ENCODE data around the gene CDH3. TPM values are rescaled to one million over a fixed set of nuclear protein-coding genes. Genes with fewer than 3 reads are reported as not detected.
A peak's percentile ranks its signal among the peaks of the same experiment; 100 is the strongest.

Gene CDH3
- total and polyA plus RNA-seq, 2 of the 13 experiments (the other 11 are each of a cell fraction or from before 2014, with no cell fraction given): 0.11 TPM; not detected in 1

- TF ChIP-seq ZNF430 (CRISPR knock-in tag; IDR thresholded peaks at IDR 0.05) (peak; percentile 99), ZNF580 (CRISPR knock-in tag; IDR thresholded peaks at IDR 0.05; ENCODE audit: borderline replicate concordance, low read depth) (peak; percentile 92), FOXA3 (CRISPR knock-in tag; IDR thresholded peaks at IDR 0.05) (peak; percentile 98), HOMEZ (CRISPR knock-in tag; IDR thresholded peaks at IDR 0.05; ENCODE audit: low read depth) (peak; percentile 93), ZNF20 (CRISPR knock-in tag; IDR thresholded peaks at IDR 0.05) (no peak), HMG20A (CRISPR knock-in tag; IDR thresholded peaks at IDR 0.05; ENCODE audit: borderline replicate concordance) (peak; percentile 98), RFX3 (CRISPR knock-in tag; IDR thresholded peaks at IDR 0.05) (no peak), ZSCAN21 (CRISPR knock-in tag; IDR thresholded peaks at IDR 0.05; ENCODE audit: borderline replicate concordance) (peak; percentile 95), ATRX (CRISPR knock-in tag; IDR thresholded peaks at IDR 0.05; ENCODE audit: borderline replicate concordance) (no peak), U2AF1 (optimal IDR thresholded peaks at IDR 0.05; ENCODE audit: low read depth, low read length) (no peak), JDP2 (CRISPR knock-in tag; IDR thresholded peaks at IDR 0.05; ENCODE audit: borderline replicate concordance) (no peak), GMEB1 (CRISPR knock-in tag; IDR thresholded peaks at IDR 0.05; ENCODE audit: borderline replicate concordance) (peak; percentile 57; the same call in 1 of the 2 replicates), JARID2 (CRISPR knock-in tag; IDR thresholded peaks at IDR 0.05; ENCODE audit: insufficient replicate concordance) (no peak), MAX (IDR thresholded peaks at IDR 0.05) (peak; percentile 84), TFE3 (CRISPR knock-in tag; IDR thresholded peaks at IDR 0.05) (peak; percentile 56; the same call in 1 of the 2 replicates), CHCHD3 (CRISPR knock-in tag; IDR thresholded peaks at IDR 0.05) (no peak), ZKSCAN1 (IDR thresholded peaks at IDR 0.05; ENCODE audit: low read length) (0 out of 2 replicates have a peak, but pooled peaks have one; percentile 35), ZFP90 (CRISPR knock-in tag; IDR thresholded peaks at IDR 0.05; ENCODE audit: borderline replicate concordance) (no peak), HMGXB3 (CRISPR knock-in tag; IDR thresholded peaks at IDR 0.05; ENCODE audit: borderline replicate concordance) (peak; percentile 90), PITX1 (CRISPR knock-in tag; IDR thresholded peaks at IDR 0.05) (peak; percentile 99), ZNF253 (CRISPR knock-in tag; IDR thresholded peaks at IDR 0.05; ENCODE audit: borderline replicate concordance) (no peak)
Measured at GRCh38 chr16:68744744-68745280, 99.7 kb downstream of the CDH3 start (continued).
